Right lobe of liver (tissue), 4 donors: ENCODE results near the gene ST8SIA2.

Experiments used
- POLR2A ChIP-seq: fragments of 450-650 bp; IDR thresholded peaks from one replicate; pipeline ENCODE4 v1.6.1; 2017; ENCODE audit warnings: antibody characterized with exemption, mild to moderate bottlenecking
- TF ChIP-seq, protein P1 (sequence below), 4 donors: fragments of 200-600 bp in 3 of 4; fragments of 450-650 bp in 1 of 4; IDR thresholded peaks; one replicate each; pipeline versions ENCODE4 v1.5.1 to v1.8.0; 2016 to 2022; ENCODE audit warnings: antibody characterized with exemption in 4 of 4, mild to moderate bottlenecking in 2 of 4
- donor health status: DM: no; HTN: no; CAD: no.
- donor health status: DM: no; HTN: no; CAD: no.
- donor health status: DM: no; HTN: yes; CAD: no.

DNA sequence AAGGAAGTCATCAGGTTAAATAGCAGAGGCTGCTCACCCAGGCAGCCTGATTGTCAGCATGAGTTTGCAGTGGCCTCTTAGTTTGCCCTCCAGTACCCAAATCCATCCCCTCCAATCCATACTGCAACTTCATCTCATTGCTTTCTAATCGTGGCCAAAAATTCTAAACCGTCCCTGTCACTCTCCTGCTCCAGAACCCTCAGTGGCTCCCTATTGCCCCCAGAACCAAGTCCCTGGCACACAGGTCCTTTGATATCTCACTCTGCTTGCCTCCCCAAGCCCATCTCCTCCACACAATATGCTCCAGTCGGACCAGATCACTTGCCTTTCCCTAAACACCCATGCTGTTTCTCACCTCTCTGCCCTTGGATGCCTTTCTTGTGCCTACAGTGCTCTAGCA, 49.7 kb downstream of the ST8SIA2 start:
- TF ChIP-seq, protein P1, sequence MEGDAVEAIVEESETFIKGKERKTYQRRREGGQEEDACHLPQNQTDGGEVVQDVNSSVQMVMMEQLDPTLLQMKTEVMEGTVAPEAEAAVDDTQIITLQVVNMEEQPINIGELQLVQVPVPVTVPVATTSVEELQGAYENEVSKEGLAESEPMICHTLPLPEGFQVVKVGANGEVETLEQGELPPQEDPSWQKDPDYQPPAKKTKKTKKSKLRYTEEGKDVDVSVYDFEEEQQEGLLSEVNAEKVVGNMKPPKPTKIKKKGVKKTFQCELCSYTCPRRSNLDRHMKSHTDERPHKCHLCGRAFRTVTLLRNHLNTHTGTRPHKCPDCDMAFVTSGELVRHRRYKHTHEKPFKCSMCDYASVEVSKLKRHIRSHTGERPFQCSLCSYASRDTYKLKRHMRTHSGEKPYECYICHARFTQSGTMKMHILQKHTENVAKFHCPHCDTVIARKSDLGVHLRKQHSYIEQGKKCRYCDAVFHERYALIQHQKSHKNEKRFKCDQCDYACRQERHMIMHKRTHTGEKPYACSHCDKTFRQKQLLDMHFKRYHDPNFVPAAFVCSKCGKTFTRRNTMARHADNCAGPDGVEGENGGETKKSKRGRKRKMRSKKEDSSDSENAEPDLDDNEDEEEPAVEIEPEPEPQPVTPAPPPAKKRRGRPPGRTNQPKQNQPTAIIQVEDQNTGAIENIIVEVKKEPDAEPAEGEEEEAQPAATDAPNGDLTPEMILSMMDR (IDR thresholded peaks at IDR 0.05) = no peak
- no peak for TF ChIP-seq POLR2A
